ENCODE measurements around the gene GPA33.

The GPA33 gene

DNA sequence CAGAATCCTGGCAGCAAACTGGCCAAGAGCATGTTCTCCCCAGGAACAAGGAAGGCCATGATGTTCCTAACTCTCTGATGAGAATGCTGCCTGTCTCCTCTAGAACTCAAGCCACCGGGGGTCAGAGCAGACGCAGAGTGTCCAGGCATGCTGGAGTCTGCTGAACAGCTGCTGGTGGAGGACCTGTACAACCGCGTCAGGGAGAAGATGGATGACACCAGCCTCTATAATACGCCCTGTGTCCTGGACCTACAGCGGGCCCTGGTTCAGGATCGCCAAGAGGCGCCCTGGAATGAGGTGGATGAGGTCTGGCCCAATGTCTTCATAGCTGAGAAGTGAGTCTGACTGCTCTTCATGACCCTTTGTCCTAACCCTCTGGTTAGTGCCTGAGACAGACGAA lies 27.0 kb upstream of the GPA33 start:
- H3K4me3 ChIP-seq (ENCODE audit: low read depth, low read length) = no peak overlapping the region
- H2BK5ac ChIP-seq (ENCODE audit: low read depth, low read length, poor library complexity) = no peak overlapping the region
- H4K91ac ChIP-seq (ENCODE audit: low read depth, low read length) = peak overlapping the region; percentile 64
- H3K14ac ChIP-seq (ENCODE audit: low read length) = no peak overlapping the region
- H3K9ac ChIP-seq (ENCODE audit: low read length) = no peak overlapping the region
- no peak overlapping the region for H2AK5ac ChIP-seq (ENCODE audit: low read length)
- no peak overlapping the region for H3K27ac ChIP-seq (ENCODE audit: low read depth, low read length)
- peaks cover 17 to 27% of the 10 kb centered on the region in 2 experiments for H3K4me1 ChIP-seq (ENCODE audit: control insufficient read depth in 1 of 2, insufficient read depth in 2 of 2, low read length in 2 of 2)
- H4K8ac ChIP-seq (ENCODE audit: low read depth, low read length) = no peak overlapping the region
- peak overlapping the region; percentile 54 for H2BK120ac ChIP-seq (ENCODE audit: insufficient read depth, low read length, poor library complexity)
- H3K79me2 ChIP-seq (ENCODE audit: control insufficient read depth, insufficient read depth, low read length, poor library complexity) = no peaks in the 10 kb centered on the region
- H2BK12ac ChIP-seq (ENCODE audit: low read length) = peak overlapping the region; percentile 25
- H3K79me1 ChIP-seq (ENCODE audit: low read length) = peaks cover 16% of the 10 kb centered on the region
- WGBS (ENCODE audit: extremely low coverage, insufficient coverage, insufficient read length) = no CpG with 5 or more reads among the region's 9 CpGs
- H3K18ac ChIP-seq (ENCODE audit: low read length) = no peak overlapping the region
- H3K4ac ChIP-seq (ENCODE audit: low read depth, low read length) = no peak overlapping the region
- H3K9me3 ChIP-seq (ENCODE audit: insufficient read depth, low read depth, low read length) = no peaks in the 10 kb centered on the region
- H3K36me3 ChIP-seq (ENCODE audit: control insufficient read depth in 1 of 2, insufficient read depth in 2 of 2, low read length in 2 of 2) = no peaks in the 10 kb centered on the region
- H3K23ac ChIP-seq (ENCODE audit: low read length) = no peak overlapping the region
- H3K27me3 ChIP-seq (ENCODE audit: insufficient read depth, low read length) = no peaks in the 10 kb centered on the region
- H3K4me2 ChIP-seq (ENCODE audit: low read length) = no peak overlapping the region
- H2AFZ ChIP-seq (ENCODE audit: insufficient read depth, low read length, poor library complexity) = no peak overlapping the region
- no peak for DNase-seq
- H4K12ac ChIP-seq (ENCODE audit: low read depth, low read length) = no peak overlapping the region

DNA sequence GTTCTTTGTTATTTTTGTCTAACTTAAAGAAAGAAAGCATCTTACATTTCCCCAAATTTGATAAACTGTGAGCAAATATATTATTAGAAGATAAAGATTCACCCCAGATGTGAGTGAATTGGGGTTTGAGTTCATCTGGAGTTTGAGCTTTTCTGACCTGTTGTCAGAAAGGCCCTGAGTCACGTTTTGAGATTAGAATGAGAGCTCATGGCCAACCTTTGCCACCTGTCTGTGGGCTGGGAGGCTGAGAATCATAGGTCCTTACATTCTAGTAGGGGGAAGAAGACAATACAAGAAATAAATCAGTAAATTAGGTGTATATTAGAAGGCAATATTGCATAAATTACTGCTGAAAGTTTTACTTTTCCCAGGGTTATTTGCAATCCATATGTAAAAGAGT lies 26.0 kb upstream of the GPA33 start:
- Histone ChIP-seq H2AK5ac (ENCODE audit: low read length) (no peak overlapping the region), H3K4ac (ENCODE audit: low read depth, low read length) (no peak overlapping the region), H2BK5ac (ENCODE audit: low read depth, low read length, poor library complexity) (no peak overlapping the region), H3K36me3 (ENCODE audit: control insufficient read depth in 1 of 2, insufficient read depth in 2 of 2, low read length in 2 of 2) (no peaks in the 10 kb centered on the region), H3K27me3 (ENCODE audit: insufficient read depth, low read length) (no peaks in the 10 kb centered on the region), H3K4me2 (ENCODE audit: low read length) (no peak overlapping the region), H4K91ac (ENCODE audit: low read depth, low read length) (no peak overlapping the region), H3K27ac (ENCODE audit: low read depth, low read length) (no peak overlapping the region), H3K18ac (ENCODE audit: low read length) (no peak overlapping the region), H2BK12ac (ENCODE audit: low read length) (no peak overlapping the region), H4K8ac (ENCODE audit: low read depth, low read length) (no peak overlapping the region), H2BK120ac (ENCODE audit: insufficient read depth, low read length, poor library complexity) (no peak overlapping the region), H3K14ac (ENCODE audit: low read length) (no peak overlapping the region), H3K4me1 (ENCODE audit: control insufficient read depth in 1 of 2, insufficient read depth in 2 of 2, low read length in 2 of 2) (peaks cover 14 to 19% of the 10 kb centered on the region in 2 experiments), H4K12ac (ENCODE audit: low read depth, low read length) (no peak overlapping the region), H3K79me1 (ENCODE audit: low read length) (peaks cover 12% of the 10 kb centered on the region), H3K23ac (ENCODE audit: low read length) (no peak overlapping the region), H2AFZ (ENCODE audit: insufficient read depth, low read length, poor library complexity) (no peak overlapping the region), H3K9me3 (ENCODE audit: insufficient read depth, low read depth, low read length) (no peaks in the 10 kb centered on the region), H3K79me2 (ENCODE audit: control insufficient read depth, insufficient read depth, low read length, poor library complexity) (no peaks in the 10 kb centered on the region), H3K9ac (ENCODE audit: low read length) (no peak overlapping the region), H3K4me3 (ENCODE audit: low read depth, low read length) (no peak overlapping the region)
- WGBS (ENCODE audit: extremely low coverage, insufficient coverage, insufficient read length) = no CpG with 5 or more reads among the region's 1 CpG
- DNase-seq = no peak

DNA sequence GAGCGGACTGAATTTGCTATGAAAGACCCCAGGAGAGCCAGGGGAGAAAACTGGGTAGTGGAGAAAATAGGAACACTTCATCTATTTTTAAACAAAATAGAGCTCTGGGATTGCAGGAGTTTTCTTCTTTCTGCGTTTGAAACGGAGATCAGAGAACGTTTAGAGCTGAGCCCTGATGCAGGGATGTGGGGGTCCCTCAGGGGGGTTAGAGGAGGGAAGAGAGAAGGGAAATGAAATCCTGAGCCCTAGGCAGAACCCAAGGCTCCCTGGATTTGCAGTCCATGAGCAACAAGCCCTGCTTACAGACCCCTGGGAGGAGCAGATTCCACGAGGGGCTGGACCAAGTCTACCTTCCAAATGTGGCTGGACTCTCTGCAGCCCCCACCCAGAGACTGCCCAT lies 25.5 kb upstream of the GPA33 start:
- Histone ChIP-seq H3K4me3 (ENCODE audit: low read depth, low read length) (no peak overlapping the region), H3K14ac (ENCODE audit: low read length) (no peak overlapping the region), H3K4me1 (ENCODE audit: control insufficient read depth in 1 of 2, insufficient read depth in 2 of 2, low read length in 2 of 2) (peaks cover 14 to 16% of the 10 kb centered on the region in 2 experiments), H3K79me2 (ENCODE audit: control insufficient read depth, insufficient read depth, low read length, poor library complexity) (no peaks in the 10 kb centered on the region), H3K36me3 (ENCODE audit: control insufficient read depth in 1 of 2, insufficient read depth in 2 of 2, low read length in 2 of 2) (no peaks in the 10 kb centered on the region), H2AFZ (ENCODE audit: insufficient read depth, low read length, poor library complexity) (no peak overlapping the region), H4K8ac (ENCODE audit: low read depth, low read length) (no peak overlapping the region), H3K27me3 (ENCODE audit: insufficient read depth, low read length) (no peaks in the 10 kb centered on the region), H3K4me2 (ENCODE audit: low read length) (no peak overlapping the region), H2BK5ac (ENCODE audit: low read depth, low read length, poor library complexity) (no peak overlapping the region), H3K79me1 (ENCODE audit: low read length) (peaks cover 11% of the 10 kb centered on the region), H2AK5ac (ENCODE audit: low read length) (no peak overlapping the region), H2BK120ac (ENCODE audit: insufficient read depth, low read length, poor library complexity) (no peak overlapping the region), H3K18ac (ENCODE audit: low read length) (no peak overlapping the region), H3K27ac (ENCODE audit: low read depth, low read length) (no peak overlapping the region), H3K23ac (ENCODE audit: low read length) (no peak overlapping the region), H4K91ac (ENCODE audit: low read depth, low read length) (no peak overlapping the region), H4K12ac (ENCODE audit: low read depth, low read length) (no peak overlapping the region), H3K4ac (ENCODE audit: low read depth, low read length) (no peak overlapping the region), H3K9ac (ENCODE audit: low read length) (no peak overlapping the region), H2BK12ac (ENCODE audit: low read length) (no peak overlapping the region), H3K9me3 (ENCODE audit: insufficient read depth, low read depth, low read length) (no peaks in the 10 kb centered on the region)
- no peak for DNase-seq
- WGBS (ENCODE audit: extremely low coverage, insufficient coverage, insufficient read length) = no CpG with 5 or more reads among the region's 5 CpGs

DNA sequence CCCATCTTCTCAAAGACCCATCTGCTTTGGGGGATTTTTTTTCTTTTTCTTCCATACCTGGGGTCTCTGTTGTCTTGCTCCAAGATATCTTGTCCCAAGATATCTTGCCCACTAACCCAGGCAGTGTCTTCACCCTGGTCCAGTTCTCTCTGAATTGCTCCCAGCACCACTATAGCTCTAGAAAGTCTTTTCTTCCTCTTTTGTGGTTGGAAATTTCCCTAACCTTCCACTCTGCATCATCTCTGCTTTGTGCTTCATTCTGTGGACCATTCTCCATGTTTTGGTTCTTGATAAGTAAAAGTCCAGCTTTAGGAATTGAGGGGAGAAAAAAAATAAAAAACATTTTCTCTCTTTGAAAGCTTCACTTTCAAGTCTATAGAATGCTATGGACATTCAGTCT lies 24.5 kb upstream of the GPA33 start:
- H3K4me1 ChIP-seq (ENCODE audit: control insufficient read depth in 1 of 2, insufficient read depth in 2 of 2, low read length in 2 of 2) = peaks cover 10 to 11% of the 10 kb centered on the region in 2 experiments
- no peak overlapping the region for H4K8ac ChIP-seq (ENCODE audit: low read depth, low read length)
- no peaks in the 10 kb centered on the region for H3K27me3 ChIP-seq (ENCODE audit: insufficient read depth, low read length)
- no peaks in the 10 kb centered on the region for H3K9me3 ChIP-seq (ENCODE audit: insufficient read depth, low read depth, low read length)
- no peak overlapping the region for H2BK120ac ChIP-seq (ENCODE audit: insufficient read depth, low read length, poor library complexity)
- no peak overlapping the region for H3K4me2 ChIP-seq (ENCODE audit: low read length)
- no peak overlapping the region for H3K9ac ChIP-seq (ENCODE audit: low read length)
- H3K36me3 ChIP-seq (ENCODE audit: control insufficient read depth in 1 of 2, insufficient read depth in 2 of 2, low read length in 2 of 2) = no peaks in the 10 kb centered on the region
- no peak overlapping the region for H2BK12ac ChIP-seq (ENCODE audit: low read length)
- H3K14ac ChIP-seq (ENCODE audit: low read length) = no peak overlapping the region
- peaks cover 7% of the 10 kb centered on the region for H3K79me1 ChIP-seq (ENCODE audit: low read length)
- H4K91ac ChIP-seq (ENCODE audit: low read depth, low read length) = no peak overlapping the region
- H3K27ac ChIP-seq (ENCODE audit: low read depth, low read length) = no peak overlapping the region
- no peak overlapping the region for H3K18ac ChIP-seq (ENCODE audit: low read length)
- no peak overlapping the region for H2BK5ac ChIP-seq (ENCODE audit: low read depth, low read length, poor library complexity)
- no peaks in the 10 kb centered on the region for H3K79me2 ChIP-seq (ENCODE audit: control insufficient read depth, insufficient read depth, low read length, poor library complexity)
- H2AFZ ChIP-seq (ENCODE audit: insufficient read depth, low read length, poor library complexity) = no peak overlapping the region
- H3K4ac ChIP-seq (ENCODE audit: low read depth, low read length) = no peak overlapping the region
- H3K4me3 ChIP-seq (ENCODE audit: low read depth, low read length) = no peak overlapping the region
- H2AK5ac ChIP-seq (ENCODE audit: low read length) = no peak overlapping the region
- DNase-seq = no peak
- H3K23ac ChIP-seq (ENCODE audit: low read length) = no peak overlapping the region
- H4K12ac ChIP-seq (ENCODE audit: low read depth, low read length) = no peak overlapping the region

Data from trophoblast cell (in vitro differentiated cells and primary cell).